HG02840 (cell line): ENCODE measurements around the gene SNX10.
"Not testable (repeated sequence)": the region's sequence is repeated elsewhere in the genome, so short reads cannot be mapped to it uniquely, and the experiment has no call there.

Experiments
- ATAC-seq: cut with Tn5 transposase; IDR thresholded peaks from one replicate; pipeline ENCODE4 v1.9.1; 2021; ENCODE audit warnings: mild to moderate bottlenecking, moderate library complexity, moderate number of reproducible peaks; ENCODE audit not compliant: unreplicated experiment, low FRiP score

Gene SNX10

GRCh38 chr7:26291699-26292538 is at the start of gene SNX10:
Gene SNX10 (plus strand): TSS chr7:26291862. CDS start chr7:26346443, 54,581 bp downstream.
- ATAC-seq = peak; percentile 48

- no peak for ATAC-seq
Observed at GRCh38 chr7:26245150-26245549, 46.5 kb upstream of the SNX10 start.

GRCh38 chr7:26250239-26250638 is 41.4 kb upstream of the SNX10 start:
- no peak for ATAC-seq

GRCh38 chr7:26261866-26262265 is 29.8 kb upstream of the SNX10 start:
- not testable (repeated sequence) for ATAC-seq

GRCh38 chr7:26265065-26265464 is 26.6 kb upstream of the SNX10 start:
- no peak for ATAC-seq

DNA sequence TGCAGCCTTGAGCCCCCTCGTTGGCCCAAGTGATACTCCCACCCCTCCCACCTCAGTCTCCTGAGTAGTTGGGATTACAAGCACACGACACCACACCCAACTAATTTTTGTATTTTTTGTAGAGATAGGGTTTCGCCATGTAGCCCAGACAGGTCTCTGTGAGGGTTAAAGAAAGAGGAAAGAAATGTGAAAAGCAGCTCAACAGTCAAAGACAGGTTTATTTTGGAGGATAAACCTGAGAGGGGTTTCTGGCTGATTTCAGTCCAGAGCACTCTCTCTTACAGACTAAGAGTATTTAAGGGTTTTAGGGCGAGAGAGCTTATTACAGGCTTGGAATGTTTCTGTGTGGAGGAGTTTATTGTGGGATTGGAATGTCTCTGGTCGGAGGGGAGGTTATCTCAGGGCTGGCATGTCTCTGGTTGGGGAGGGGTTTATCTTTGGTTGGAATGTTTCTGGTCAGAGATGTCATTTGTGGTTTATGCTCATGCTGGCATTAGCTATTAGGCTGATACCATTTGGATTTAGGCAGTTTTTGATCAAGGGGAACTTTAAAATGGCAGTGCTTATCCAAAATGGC is 26.1 kb upstream of the SNX10 start:
- ATAC-seq = no peak

DNA sequence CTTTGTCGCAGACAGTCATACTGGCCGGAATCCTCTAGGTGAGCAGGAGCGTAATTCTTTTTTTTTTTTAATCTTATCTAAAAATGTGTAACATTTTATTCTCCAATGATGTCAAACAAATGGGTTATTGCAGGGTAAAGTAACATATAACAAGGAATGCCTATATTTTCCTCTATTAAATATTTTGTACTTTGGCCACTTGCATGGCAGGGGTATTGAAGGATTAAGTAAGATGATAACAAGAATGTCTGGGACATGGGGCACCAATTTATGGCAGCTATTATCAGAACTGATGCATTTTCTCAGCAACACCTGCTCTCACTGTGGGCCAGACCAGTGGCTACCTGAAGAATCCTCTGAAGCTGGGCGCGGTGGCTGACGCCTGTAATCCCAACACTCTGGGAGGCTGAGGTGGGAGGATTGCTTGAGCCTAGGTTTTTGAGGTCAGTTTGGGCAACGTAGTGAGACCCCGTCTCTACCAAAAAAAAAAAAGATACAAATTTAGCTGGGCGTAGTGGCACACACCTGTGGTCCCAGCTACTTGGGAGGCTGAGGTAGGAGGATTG is 24.0 kb upstream of the SNX10 start:
- ATAC-seq = no peak

DNA sequence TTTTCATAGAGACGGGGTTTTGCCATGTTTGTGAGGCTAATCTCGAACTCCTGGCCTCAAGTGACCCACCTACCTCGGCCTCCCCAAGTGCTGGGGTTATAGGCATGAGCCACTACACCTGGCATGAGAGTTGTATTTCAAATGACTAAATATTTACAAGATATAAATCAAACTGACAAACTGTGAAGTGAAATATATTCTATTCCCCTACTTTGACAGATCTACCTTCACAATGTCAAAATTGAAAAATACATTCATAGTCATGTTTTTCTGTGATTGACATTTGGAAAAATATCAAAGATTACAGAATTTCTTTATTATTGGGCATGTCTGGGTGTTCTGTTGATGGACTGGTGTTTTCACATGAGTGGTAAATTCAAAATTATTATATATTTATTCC is 16.4 kb upstream of the SNX10 start:
- no peak for ATAC-seq

- no peak for ATAC-seq
Observed at GRCh38 chr7:26278770-26279169, 12.9 kb upstream of the SNX10 start.

GRCh38 chr7:26279405-26279804 is 12.3 kb upstream of the SNX10 start:
- no peak for ATAC-seq

GRCh38 chr7:26280097-26280496 is 11.6 kb upstream of the SNX10 start:
- ATAC-seq = no peak

DNA sequence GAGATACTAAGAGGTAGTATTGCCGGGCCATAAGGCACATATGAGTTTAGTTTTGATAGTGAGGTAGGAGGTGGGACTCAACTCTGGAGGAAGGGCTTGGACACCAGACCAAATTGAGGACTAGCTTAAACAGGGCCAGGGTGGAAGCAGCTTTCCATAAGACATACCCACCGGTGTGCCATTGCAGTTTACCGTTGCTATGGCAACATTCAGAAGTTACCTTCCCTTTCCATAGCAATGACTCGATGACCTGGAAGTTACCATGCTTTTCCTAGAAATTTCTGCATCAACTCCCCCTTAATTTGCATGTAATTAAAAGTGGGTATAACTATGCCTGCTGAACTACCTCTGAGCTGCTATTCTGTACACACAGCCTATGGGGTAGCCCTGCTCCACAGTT is 10.9 kb upstream of the SNX10 start:
- no peak for ATAC-seq

GRCh38 chr7:26284477-26284876 is 7.2 kb upstream of the SNX10 start:
- no peak for ATAC-seq

DNA sequence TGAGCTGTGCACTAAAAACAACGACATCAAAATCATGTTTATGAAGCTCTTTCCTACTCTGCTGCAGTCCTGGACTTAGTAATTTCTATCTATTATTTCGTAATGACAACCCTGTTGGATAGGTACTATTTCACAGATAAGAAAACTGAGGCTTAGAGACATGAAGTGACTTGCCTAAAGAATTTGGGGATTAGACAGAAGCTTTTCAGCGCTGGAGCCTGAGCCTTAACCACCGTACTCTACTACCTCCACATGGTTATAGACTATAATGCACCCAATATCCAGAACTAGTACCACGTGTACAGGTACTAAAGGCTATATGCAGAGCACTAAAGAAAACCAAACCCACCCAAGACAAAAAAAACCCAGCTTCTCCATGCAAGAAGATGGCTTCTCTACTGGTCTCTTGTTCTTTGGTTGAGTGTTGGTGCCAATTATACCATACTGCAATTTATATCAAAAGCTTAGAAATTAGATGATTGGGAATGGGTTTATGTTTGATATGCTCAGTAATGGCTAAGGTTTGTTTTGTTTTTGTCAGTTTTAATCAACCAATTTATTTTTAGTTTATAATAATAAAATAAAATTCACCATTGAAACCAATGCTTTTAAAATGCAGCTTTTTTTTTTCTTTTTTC is 6.5 kb upstream of the SNX10 start:
- no peak for ATAC-seq

- no peak for ATAC-seq
Observed at GRCh38 chr7:26286157-26286556, 5.5 kb upstream of the SNX10 start.

DNA sequence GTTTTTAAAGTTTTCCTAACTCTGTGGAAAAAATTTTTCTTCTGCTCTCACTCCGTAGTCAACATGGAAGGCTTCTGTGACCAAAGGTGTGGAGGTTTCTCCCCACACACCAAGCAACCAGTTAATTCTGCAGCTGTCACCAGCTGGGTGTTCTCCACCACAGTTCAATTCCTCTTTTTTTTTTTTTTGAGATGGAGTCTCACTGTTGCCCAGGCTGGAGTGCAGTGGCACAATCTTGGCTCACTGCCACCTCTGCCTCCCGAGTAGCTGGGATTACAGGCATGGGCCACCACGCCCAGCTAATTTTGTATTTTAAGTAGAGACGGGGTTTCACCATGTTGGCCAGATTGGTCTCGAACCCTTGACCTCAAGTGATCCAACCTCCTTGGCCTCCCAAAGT is 3.5 kb upstream of the SNX10 start:
- ATAC-seq = not testable (repeated sequence)

DNA sequence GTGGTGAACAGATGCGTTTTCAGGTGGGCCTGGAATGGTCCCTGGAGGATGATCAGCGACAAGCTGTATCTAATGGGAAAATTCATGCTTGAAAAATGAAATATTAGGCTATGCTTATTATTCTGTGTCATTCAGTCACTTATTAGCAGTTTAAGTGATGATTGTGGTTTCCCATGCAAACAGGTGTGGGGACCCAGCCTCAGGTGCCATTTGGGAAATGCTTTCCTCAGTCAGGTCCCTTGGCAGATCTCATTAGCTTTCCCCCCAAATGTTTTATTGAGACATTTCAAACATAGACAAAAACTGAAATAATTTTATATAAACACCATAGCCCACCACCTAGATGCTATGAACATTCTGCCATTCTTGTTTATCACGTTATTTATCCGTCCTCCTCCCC is 411 bp upstream of the SNX10 start:
- ATAC-seq = no peak

DNA sequence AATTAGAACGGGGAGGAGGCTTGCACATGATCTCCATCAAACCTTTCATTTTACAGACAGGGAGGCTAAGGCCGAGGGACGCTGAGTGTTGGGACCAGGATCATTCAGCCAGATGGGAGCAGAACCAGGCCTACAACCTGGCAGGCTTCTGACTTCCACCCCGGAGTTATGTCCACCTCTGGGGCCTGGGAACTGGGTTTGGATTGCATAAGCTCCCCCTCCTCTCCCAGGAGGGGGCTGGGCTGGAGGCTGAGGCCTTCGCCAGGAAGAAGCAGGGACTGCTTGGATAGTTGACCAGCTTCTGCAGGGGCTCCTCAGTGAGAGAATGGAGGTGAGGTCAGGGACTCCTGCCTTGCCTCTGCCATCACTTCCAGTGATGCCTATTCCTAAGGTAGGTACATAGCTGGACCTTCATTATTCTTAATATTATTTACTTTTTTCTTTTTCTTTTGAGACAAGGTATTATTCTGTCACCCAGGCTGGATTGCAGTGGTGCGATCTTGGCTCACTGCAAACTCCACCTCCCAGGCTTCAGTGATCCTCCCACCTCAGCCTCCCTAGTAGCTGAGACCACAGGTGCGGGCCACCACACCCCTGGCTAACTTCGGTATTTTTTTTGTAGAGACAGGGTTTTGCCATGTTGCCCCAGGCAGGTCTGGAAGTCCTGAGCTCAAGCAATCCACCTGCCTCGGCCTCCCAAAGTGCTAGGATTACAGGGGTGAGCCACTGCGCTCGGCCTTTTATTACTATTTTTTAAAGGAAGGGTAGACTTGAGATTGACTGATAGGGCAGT is 1.3 kb downstream of the SNX10 start:
- no peak for ATAC-seq

DNA sequence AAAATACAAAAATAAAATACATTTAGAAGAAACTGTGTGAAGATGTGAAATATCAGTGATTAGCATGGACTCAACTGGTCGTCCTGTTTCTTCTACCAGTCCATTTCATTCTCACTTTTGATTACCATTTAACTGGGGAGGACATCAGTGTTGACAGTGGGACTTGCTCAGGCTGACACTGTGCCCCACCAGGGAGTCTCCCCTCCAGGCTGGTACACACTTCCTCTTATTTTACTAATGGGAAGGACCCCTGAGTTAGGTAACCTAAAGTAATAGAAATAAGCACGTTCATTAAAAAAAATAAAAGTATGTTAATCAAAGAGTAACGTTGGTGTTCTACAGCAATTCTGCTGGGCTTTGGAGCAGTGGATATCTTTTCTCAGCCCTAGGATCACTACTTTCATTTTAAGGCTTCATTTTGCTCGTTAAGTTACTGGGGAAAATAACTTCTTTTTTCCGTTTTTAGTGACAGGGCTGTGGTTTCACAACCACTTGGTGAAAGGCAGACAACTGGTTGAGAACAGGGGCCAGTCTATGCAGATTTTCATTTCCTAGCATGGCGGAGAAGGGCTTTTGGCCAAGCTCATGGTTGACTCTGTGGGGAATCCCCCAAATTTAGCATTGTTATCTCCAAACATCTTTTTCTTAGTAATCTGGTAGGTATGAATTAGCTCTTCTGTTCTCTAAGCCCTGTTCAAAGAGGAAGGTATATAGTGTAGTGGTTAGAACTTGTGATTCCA is 2.1 kb downstream of the SNX10 start:
- peak; percentile 75 for ATAC-seq

DNA sequence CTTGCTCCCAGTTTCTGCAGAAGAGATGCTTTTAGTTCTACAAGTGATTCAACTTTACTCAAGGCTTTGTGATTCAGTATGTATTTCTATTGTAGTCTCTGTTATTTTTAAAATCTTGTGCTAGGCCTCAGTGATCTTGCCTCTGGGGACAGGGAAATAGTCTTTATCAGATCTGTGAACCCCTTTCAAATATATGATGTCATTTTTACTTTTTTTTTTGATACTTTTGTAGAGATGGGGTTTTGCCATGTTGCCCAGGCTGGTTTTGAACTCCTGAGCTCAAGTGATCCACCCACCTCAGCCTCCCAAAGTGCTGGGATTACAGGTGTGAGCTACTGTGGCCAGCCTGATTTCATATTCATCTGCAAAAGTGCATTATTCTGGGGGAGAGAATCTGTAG is 3.4 kb downstream of the SNX10 start:
- no peak for ATAC-seq
